Panc1 (cell line): ENCODE results near the gene ITPKB. TPM values are rescaled to one million over a fixed set of nuclear protein-coding genes. Genes with fewer than 3 reads are reported as not detected.

Experiments used
- ATAC-seq: fragments of 200-7000 bp; cut with Tn5 transposase; 2 replicates; pipeline ENCODE4 v1.9.1; 2020; ENCODE audit warnings: mild to moderate bottlenecking, moderate library complexity
- BruUV-seq: library from RNA; stranded (reverse); fragments of 400-500 nt; replicated peaks from 2 replicates; lab custom pipeline; 2021; lab: Mats Ljungman, UMichigan
- CTCF ChIA-PET: fragments of 300-600 bp; sonication (Branson Sonifier 250); formaldehyde crosslinking; loops from one replicate; lab custom pipeline; 2022; ENCODE audit warnings: antibody characterized with exemption; lab: Charles Lee
- POLR2A ChIA-PET: fragments of 300-600 bp; sonication (Branson Sonifier 250); formaldehyde crosslinking; loops from one replicate; lab custom pipeline; 2022; ENCODE audit warnings: antibody characterized with exemption; lab: Charles Lee
- DNase-seq: peaks from one replicate; pipeline ENCODE4 v3.0.0-alpha.2; 2010; ENCODE audit warnings: low read depth, low spot score
- H3K27ac ChIP-seq: 2 replicates; pipeline ENCODE4 v1.5.1; 2011; ENCODE audit warnings: mild to moderate bottlenecking, low read length, inconsistent platforms
- H3K27me3 ChIP-seq: fragments of 200-500 bp; sonication (Bioruptor generic); 2 replicates; pipeline ENCODE4 v1.6.0; 2014; ENCODE audit warnings: low read length, inconsistent platforms; ENCODE audit not compliant: control insufficient read depth, insufficient read depth
- H3K36me3 ChIP-seq: fragments of 200-500 bp; sonication (Bioruptor generic); 2 replicates; pipeline ENCODE4 v1.5.1; 2014; ENCODE audit warnings: inconsistent platforms, mild to moderate bottlenecking, low read length, moderate library complexity; ENCODE audit not compliant: control insufficient read depth, insufficient read depth
- H3K4me1 ChIP-seq: 2 replicates; pipeline ENCODE4 v1.5.1; 2011; ENCODE audit warnings: inconsistent platforms, mild to moderate bottlenecking, low read length, moderate library complexity; ENCODE audit not compliant: control insufficient read depth, insufficient read depth
- H3K4me3 ChIP-seq, 2 experiments: 2 replicates each; pipeline ENCODE4 v1.5.1; 2011 to 2012; ENCODE audit warnings: low read depth in 2 of 2, low read length in 2 of 2, mild to moderate bottlenecking in 2 of 2, inconsistent platforms in 1 of 2, moderate library complexity in 1 of 2
- H3K9me3 ChIP-seq: fragments of 200-500 bp; sonication (Bioruptor generic); 2 replicates; pipeline ENCODE4 v1.5.1; 2014; ENCODE audit warnings: low read depth, mild to moderate bottlenecking, inconsistent platforms, low read length, moderate library complexity; ENCODE audit not compliant: control insufficient read depth, insufficient read depth
- POLR2AphosphoS5 ChIP-seq: IDR thresholded peaks from 2 replicates; pipeline ENCODE4 v1.6.1; 2012; ENCODE audit warnings: mild to moderate bottlenecking, low read depth, low read length, moderate library complexity
- SIN3A ChIP-seq: IDR thresholded peaks from 2 replicates; pipeline ENCODE4 v1.6.1; 2012; ENCODE audit warnings: low read depth, mild to moderate bottlenecking, low read length, moderate library complexity, borderline replicate concordance; ENCODE audit not compliant: insufficient read depth
- TCF7L2 ChIP-seq: IDR thresholded peaks from 2 replicates; pipeline ENCODE4 v1.6.1; 2011; ENCODE audit warnings: mild to moderate bottlenecking, low read depth, low read length, inconsistent platforms
- in situ Hi-C: cut with HindIII; loops from 2 replicates; pipeline ENCODE4 v1.10.0; 2016; ENCODE audit warnings: low sequenced_read_pairs, low pct_unique_long_range_greater_than_20kb
- intact Hi-C: fragments of 100-400 bp; cut with micrococcal nuclease; formaldehyde crosslinking; loops from one replicate; pipeline ENCODE4 v1.10.0; 2022; ENCODE audit not compliant: unreplicated experiment
- total RNA-seq: library from RNA; stranded (reverse); gene quantifications from one replicate; pipeline ENCODE4 v1.2.1, GENCODE V29; 2021; ENCODE audit not compliant: unreplicated experiment
- TF ChIP-seq, protein P1 (sequence below): fragments of 450-650 bp; IDR thresholded peaks from 2 replicates; pipeline ENCODE4 v1.5.1; 2017; ENCODE audit warnings: mild to moderate bottlenecking
- TF ChIP-seq, protein P2 (sequence below), 2 experiments: IDR thresholded peaks; 2 replicates each; pipeline ENCODE4 v1.6.1; 2011 to 2012; ENCODE audit warnings: low read depth in 2 of 2, control low read depth in 1 of 2, low read length in 1 of 2, mild to moderate bottlenecking in 1 of 2, moderate library complexity in 1 of 2; ENCODE audit not compliant: insufficient read depth in 1 of 2

The ITPKB gene
- total RNA-seq, 1 experiment from 2014 or later, result 10.9 TPM

DNA sequence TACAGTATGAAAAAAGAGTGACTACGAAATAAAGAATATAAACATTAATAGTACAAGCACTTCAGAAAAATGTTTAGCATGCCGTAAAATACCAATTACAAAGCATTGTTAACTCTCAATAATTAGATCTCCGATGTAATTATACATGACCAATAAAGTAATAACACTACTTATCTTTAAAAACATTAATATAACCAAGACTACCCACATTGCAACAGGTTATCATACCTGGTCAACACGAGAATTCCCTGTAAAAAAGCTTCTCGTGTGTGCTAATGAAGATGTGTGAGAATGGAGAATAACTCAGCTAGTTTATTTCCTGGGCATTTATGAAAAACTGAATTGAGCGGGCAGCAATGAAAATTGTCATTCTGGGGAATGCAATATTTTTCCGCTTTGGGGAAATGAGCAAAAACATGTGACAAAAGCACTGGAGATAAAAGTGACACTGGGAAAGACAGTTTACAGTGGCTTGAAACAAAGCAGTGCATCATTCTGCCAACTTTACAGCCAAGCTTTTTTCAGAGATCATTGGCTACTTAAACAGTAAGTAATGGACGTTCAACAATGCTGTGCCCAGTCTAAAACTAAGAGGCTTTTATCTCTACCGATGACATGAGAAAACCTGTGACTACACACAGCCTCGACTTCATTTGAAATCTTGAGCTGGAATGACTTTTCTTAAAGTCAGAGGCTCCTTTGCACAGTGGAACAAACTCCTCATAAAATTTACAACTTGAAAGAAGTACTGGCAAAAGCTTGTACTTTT, 34.7 kb downstream of the ITPKB start:
- ATAC-seq (no peak), DNase-seq (no peak)
- peak overlapping the region; percentile 94; the same call in 1 of the 2 replicates for H3K27ac ChIP-seq
- intact Hi-C loops (no loop called here), in situ Hi-C loops (no loop called here)
- BruUV-seq, result no TSS peak
- ChIA-PET POLR2A (interaction anchor here (0.6 to 1.6 kb wide), 2 partner anchors 24 to 373 kb away, joined by 3 read pairs; no protein-coding TSS in a partner anchor), CTCF (interaction anchor here (0.5 to 1.2 kb wide), 2 partner anchors 125 to 641 kb away, joined by 4 to 8 read pairs; no protein-coding TSS in a partner anchor)
- peak overlapping the region; percentile 66 to 78; a peak in 3 of 4 replicates for H3K4me3 ChIP-seq
- H3K27me3 ChIP-seq, result no peaks in the 10 kb centered on the region
- TF ChIP-seq SIN3A, result no peak
- TF ChIP-seq TCF7L2, result no peak
- TF ChIP-seq, protein P1, sequence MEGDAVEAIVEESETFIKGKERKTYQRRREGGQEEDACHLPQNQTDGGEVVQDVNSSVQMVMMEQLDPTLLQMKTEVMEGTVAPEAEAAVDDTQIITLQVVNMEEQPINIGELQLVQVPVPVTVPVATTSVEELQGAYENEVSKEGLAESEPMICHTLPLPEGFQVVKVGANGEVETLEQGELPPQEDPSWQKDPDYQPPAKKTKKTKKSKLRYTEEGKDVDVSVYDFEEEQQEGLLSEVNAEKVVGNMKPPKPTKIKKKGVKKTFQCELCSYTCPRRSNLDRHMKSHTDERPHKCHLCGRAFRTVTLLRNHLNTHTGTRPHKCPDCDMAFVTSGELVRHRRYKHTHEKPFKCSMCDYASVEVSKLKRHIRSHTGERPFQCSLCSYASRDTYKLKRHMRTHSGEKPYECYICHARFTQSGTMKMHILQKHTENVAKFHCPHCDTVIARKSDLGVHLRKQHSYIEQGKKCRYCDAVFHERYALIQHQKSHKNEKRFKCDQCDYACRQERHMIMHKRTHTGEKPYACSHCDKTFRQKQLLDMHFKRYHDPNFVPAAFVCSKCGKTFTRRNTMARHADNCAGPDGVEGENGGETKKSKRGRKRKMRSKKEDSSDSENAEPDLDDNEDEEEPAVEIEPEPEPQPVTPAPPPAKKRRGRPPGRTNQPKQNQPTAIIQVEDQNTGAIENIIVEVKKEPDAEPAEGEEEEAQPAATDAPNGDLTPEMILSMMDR, result no peak
- TF ChIP-seq, protein P2, sequence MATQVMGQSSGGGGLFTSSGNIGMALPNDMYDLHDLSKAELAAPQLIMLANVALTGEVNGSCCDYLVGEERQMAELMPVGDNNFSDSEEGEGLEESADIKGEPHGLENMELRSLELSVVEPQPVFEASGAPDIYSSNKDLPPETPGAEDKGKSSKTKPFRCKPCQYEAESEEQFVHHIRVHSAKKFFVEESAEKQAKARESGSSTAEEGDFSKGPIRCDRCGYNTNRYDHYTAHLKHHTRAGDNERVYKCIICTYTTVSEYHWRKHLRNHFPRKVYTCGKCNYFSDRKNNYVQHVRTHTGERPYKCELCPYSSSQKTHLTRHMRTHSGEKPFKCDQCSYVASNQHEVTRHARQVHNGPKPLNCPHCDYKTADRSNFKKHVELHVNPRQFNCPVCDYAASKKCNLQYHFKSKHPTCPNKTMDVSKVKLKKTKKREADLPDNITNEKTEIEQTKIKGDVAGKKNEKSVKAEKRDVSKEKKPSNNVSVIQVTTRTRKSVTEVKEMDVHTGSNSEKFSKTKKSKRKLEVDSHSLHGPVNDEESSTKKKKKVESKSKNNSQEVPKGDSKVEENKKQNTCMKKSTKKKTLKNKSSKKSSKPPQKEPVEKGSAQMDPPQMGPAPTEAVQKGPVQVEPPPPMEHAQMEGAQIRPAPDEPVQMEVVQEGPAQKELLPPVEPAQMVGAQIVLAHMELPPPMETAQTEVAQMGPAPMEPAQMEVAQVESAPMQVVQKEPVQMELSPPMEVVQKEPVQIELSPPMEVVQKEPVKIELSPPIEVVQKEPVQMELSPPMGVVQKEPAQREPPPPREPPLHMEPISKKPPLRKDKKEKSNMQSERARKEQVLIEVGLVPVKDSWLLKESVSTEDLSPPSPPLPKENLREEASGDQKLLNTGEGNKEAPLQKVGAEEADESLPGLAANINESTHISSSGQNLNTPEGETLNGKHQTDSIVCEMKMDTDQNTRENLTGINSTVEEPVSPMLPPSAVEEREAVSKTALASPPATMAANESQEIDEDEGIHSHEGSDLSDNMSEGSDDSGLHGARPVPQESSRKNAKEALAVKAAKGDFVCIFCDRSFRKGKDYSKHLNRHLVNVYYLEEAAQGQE (IDR thresholded peaks at IDR 0.05; ENCODE audit: insufficient read depth in 1 of 2, low read depth in 2 of 2, low read length in 1 of 2), result no peak
- no peak for TF ChIP-seq POLR2AphosphoS5
- H3K36me3 ChIP-seq, result no peaks in the 10 kb centered on the region
- H3K9me3 ChIP-seq, result no peaks in the 10 kb centered on the region
- peaks cover 5% of the 10 kb centered on the region for H3K4me1 ChIP-seq

DNA sequence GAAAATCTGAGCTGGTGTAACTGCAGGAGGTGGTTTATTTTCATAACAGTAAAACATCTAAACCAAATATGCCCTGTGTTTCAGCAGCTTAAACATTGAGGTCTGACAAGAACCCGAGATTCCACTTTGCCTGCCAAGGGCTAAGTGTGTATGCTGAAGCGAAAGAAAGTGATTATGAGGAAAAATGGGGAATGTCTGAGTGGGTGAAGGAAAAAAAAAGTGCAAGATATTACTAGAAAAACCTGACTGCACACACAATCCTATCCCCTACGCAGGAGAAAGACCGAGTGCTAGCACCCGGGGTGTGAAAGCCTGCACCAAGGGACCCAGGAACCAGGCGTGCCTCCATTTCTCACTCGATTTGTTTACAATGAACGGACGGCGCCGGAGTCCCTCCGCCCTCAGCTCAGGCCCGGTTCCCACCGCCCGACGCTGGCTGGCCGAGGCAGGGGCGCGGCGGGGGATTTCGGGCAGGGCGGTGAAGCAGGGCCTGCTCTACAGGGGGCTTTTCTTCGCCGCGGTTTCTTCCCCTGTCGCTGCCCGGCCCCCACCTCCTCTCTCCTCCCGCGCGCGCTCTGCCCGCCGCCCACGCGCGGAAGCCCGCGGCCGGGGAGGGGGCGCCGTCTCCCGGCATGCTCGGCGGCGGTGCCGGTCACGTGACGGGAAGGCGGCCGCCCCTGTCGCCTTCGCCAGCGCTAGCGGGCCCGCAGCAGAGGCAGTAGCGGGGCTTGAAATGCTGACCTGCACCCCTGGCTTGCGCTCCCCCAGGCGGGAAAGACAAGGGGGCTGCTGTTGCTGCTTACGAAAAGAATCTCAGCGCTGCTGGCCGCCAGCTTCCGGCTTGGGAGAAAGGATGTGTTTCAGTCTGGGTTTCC, 35.9 kb downstream of the ITPKB start:
- DNase-seq, result no peak
- BruUV-seq, result TSS peak; percentile 67
- intact Hi-C loops, result no loop called here

More for the DNA sequence above, 35.9 kb downstream of the ITPKB start:
- peak; percentile 91 for ATAC-seq
- peak overlapping the region; percentile 66 to 78 for H3K4me3 ChIP-seq
- no peaks in the 10 kb centered on the region for H3K36me3 ChIP-seq
- CTCF ChIA-PET, result interaction anchor here (1.2 kb wide), 1 partner anchor 126 kb away, joined by 4 read pairs; no protein-coding TSS in a partner anchor
- POLR2A ChIA-PET, result interaction anchor here (1.6 kb wide), 1 partner anchor 23 kb away, joined by 3 read pairs; no protein-coding TSS in a partner anchor
- no peaks in the 10 kb centered on the region for H3K27me3 ChIP-seq
- H3K4me1 ChIP-seq, result peaks cover 5% of the 10 kb centered on the region
- TF ChIP-seq SIN3A (0 out of 2 replicates have a peak, but pooled peaks have one; percentile 49), TCF7L2 (no peak), POLR2AphosphoS5 (peak; percentile 83)
- TF ChIP-seq, protein P2 (IDR thresholded peaks at IDR 0.05; ENCODE audit: insufficient read depth in 1 of 2, low read depth in 2 of 2, low read length in 1 of 2), result 0 out of 4 replicates have a peak, but pooled peaks of 1 of the 2 experiments have one; percentile 29
- TF ChIP-seq, protein P1, result no peak
- H3K9me3 ChIP-seq, result no peaks in the 10 kb centered on the region
- in situ Hi-C loops, result no loop called here
- peak overlapping the region; percentile 94 for H3K27ac ChIP-seq
